Measurements from ENCODE around the gene SLC4A1. TPM values are rescaled to one million over a fixed set of nuclear protein-coding genes. Genes with fewer than 3 reads are reported as not detected.
A peak's percentile ranks its signal among the peaks of the same experiment; 100 is the strongest.

SLC4A1 gene
- total and polyA plus RNA-seq, 2 donors (not counting 3 experiments of a cell fraction or from before 2014, with no cell fraction given): not detected

DNA sequence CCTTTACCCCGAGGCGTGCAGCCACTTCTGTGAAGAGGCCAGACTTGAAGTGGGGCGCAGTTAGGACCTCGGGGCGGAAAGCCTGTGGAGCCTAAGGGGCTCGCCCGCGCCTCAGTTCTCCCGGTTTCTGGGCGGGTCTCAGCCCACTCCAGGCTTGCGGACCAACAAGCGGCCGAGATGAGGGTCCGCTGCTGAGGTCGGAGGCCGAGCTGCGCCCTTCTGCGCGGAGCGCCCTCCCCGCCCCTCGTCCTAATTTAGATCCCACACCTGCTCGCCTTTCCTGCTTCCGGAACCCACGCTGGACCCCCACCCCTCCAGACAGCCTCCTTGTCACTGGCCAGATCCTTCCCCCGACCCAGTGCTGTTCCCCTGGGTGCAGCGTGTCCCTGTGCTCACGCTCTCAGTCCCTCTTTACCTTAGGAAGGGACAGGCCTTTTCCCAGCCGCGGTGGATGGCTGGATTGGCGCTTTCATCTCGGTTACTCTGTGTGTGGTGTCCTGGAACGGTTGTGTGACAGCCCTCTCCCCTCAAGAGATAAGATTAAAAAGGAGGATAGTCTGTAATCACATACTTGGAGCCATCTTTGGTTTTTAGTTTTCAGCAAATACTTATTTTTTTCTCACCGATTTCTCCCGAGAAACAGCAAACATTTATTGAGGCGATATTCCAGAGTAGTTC, 67.3 kb downstream of the SLC4A1 start:
- peak overlapping the region; percentile 80 for H3K9ac ChIP-seq (replicated peaks; ENCODE audit: extremely low read depth, insufficient read depth, low read length)
- no peaks in the 10 kb centered on the region for H4K20me1 ChIP-seq (replicated peaks; ENCODE audit: control insufficient read depth, extremely low read depth, insufficient read depth, low read length)
- no peaks in the 10 kb centered on the region for H3K9me1 ChIP-seq (replicated peaks; ENCODE audit: control insufficient read depth, extremely low read depth, insufficient read depth, low read length)
- intact Hi-C loops (cut with micrococcal nuclease): loop anchor here (1.0 to 2.0 kb wide), 4 partner anchors 10 to 145 kb away; partner anchors contain the start of genes GRN and UBTF
- ChIA-PET POLR2A (interaction anchor here (0.6 kb wide), 1 partner anchor 81 kb away, joined by 5 read pairs; no protein-coding TSS in a partner anchor), CTCF (interaction anchor here (0.6 to 1.9 kb wide), 5 partner anchors 10 to 46 kb away, joined by 3 to 10 read pairs (median 5); partner anchors contain the start of genes TMUB2 and UBTF)
- no peaks in the 10 kb centered on the region for H3K9me3 ChIP-seq (replicated peaks; ENCODE audit: control insufficient read depth, insufficient read depth, low read length)
- peaks cover 0 to 11% of the 10 kb centered on the region in 2 experiments for H3K36me3 ChIP-seq (ENCODE audit: control insufficient read depth in 2 of 2, extremely low read depth in 1 of 2, insufficient read depth in 2 of 2, low read length in 2 of 2)
- dilution Hi-C loops (cut with MboI; ENCODE audit: extremely low pct_ligation_motif_present, low sequenced_read_pairs): no loop called here
- no peaks in the 10 kb centered on the region for H3K27me3 ChIP-seq (ENCODE audit: control insufficient read depth in 2 of 2, insufficient read depth in 2 of 2, low read length in 2 of 2)
- BruUV-seq (replicated peaks): TSS peak; percentile 75
- peaks cover 26% of the 10 kb centered on the region for H3K4me1 ChIP-seq (ENCODE audit: control insufficient read depth, extremely low read depth, insufficient read depth, low read length)
- peak overlapping the region; percentile 60 to 94 (median 70) for H3K4me3 ChIP-seq (replicated peaks in 1 of 3; ENCODE audit: insufficient read depth in 1 of 3, low read depth in 1 of 3, low read length in 3 of 3)
- peak overlapping the region; percentile 79 for H2AFZ ChIP-seq (ENCODE audit: low read depth, low read length)
- FAIRE-seq (peak; percentile 54), DNase-seq (ENCODE audit: low read depth, low spot score) (peak; percentile 35)
- peak overlapping the region; percentile 69 for H3K27ac ChIP-seq (ENCODE audit: insufficient read depth, low read depth, low read length)
- TF ChIP-seq CTCF (IDR thresholded peaks at IDR 0.05; ENCODE audit: extremely low read depth in 1 of 2, insufficient read depth in 1 of 2, low read depth in 1 of 2, low read length in 2 of 2): no peak
- TF ChIP-seq POLR2A (IDR thresholded peaks at IDR 0.05; ENCODE audit: low read depth, low read length): peak; percentile 37
- peak overlapping the region; percentile 70 for H3K4me2 ChIP-seq (ENCODE audit: insufficient read depth, low read length)
- H3K79me2 ChIP-seq (ENCODE audit: control insufficient read depth, insufficient read depth, low read length): peaks cover 23% of the 10 kb centered on the region

All from endothelial cell of umbilical vein (primary cell).